ENCODE measurements around the gene SNAPC4. TPM values are rescaled to one million over a fixed set of nuclear protein-coding genes. Genes with fewer than 3 reads are reported as not detected.
"Not testable (repeated sequence)": the region's sequence is repeated elsewhere in the genome, so short reads cannot be mapped to it uniquely, and the experiment has no call there.

The SNAPC4 gene
- total RNA-seq, 1 donor from 2014 or later, result 26.7 TPM

DNA sequence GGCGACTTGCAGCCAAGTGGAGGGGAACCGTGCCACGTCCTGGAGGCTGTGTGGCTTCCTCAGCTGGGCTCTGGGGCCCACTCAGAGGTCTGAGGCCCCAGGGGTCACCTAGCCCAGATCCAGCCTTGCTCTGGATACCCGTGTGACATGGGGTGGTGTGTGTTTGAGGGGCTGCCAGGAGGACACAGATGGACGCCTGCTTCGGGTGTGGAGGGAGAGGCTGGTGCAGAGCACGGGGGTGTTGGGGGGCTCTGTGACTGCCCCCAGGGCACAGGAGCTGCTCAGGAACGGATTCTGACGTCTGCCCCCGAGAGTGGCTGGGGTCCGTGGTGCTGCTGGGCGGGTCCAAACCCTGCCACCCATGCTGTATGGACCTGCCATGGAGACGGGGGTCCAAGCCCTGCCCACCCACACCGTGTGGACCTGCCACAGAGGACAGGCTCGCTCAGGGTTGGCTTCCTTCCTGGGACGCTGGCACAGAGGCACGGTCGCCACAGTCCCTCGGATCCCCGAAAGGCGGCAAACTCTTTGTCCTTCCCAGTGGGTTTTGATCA is 29.2 kb upstream of the SNAPC4 start:
- Mint-ChIP-seq H3K36me3 (ENCODE audit: low read depth) (peaks cover 20% of the 10 kb centered on the region), H3K27ac (no peak overlapping the region), H3K9me3 (no peaks in the 10 kb centered on the region)

DNA sequence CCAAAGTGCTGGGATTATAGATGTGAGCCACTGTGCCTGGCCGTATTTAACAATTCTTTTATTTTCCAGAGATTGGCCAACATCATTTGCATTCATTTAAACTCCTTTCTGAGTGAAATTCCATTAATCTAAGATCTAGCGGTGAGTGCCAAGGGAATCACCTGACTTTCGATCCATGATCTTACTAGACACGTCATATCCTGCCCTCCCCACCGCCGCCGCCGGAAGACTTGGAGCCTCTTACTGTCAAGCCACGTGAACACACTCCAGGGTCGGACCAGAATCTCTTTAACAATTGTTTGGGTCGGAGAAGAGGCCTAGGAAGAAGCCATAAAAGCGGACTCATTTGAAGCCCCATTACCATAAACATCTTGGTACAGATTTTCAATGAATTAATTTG is 26.8 kb upstream of the SNAPC4 start:
- Mint-ChIP-seq H3K27ac (no peak overlapping the region), H3K36me3 (ENCODE audit: low read depth) (peaks cover 23% of the 10 kb centered on the region), H3K4me3 (no peak overlapping the region), H3K9me3 (no peaks in the 10 kb centered on the region), H3K27me3 (ENCODE audit: insufficient read depth) (no peaks in the 10 kb centered on the region), H3K4me1 (ENCODE audit: low read depth) (no peaks in the 10 kb centered on the region)
- no peak for DNase-seq (ENCODE audit: low spot score)
- intact Hi-C loops (cut with micrococcal nuclease), result no loop called here

More for the DNA sequence above, 29.2 kb upstream of the SNAPC4 start:
- Mint-ChIP-seq H3K27me3 (ENCODE audit: insufficient read depth) (no peaks in the 10 kb centered on the region), H3K4me1 (ENCODE audit: low read depth) (no peaks in the 10 kb centered on the region), H3K4me3 (no peak overlapping the region)
- intact Hi-C loops (cut with micrococcal nuclease), result no loop called here
- no peak for DNase-seq (ENCODE audit: low spot score)

DNA sequence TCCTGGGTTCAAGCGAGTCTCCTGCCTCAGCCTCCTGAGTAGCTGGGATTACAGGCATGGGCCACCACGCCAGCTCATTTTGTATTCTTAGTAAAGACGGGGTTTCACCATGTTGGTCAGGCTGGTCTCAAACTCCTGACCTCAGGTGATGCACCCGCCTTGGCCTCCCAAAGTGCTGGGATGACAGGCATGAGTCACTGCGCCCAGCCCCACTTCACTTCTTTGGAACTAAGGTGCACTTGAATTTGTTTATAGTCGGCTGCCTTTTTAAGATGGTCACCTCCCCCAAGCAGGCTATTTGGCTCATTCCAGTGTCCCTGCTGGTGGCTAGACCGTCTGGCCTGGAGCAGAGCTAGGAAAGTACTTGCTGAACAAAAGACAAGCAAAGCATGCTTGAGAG is 25.4 kb upstream of the SNAPC4 start:
- H3K4me1 Mint-ChIP-seq (ENCODE audit: low read depth); intact Hi-C loops (cut with micrococcal nuclease); H3K9me3 Mint-ChIP-seq; H3K27ac Mint-ChIP-seq; H3K4me3 Mint-ChIP-seq; DNase-seq (ENCODE audit: low spot score); H3K27me3 Mint-ChIP-seq (ENCODE audit: insufficient read depth): not testable (repeated sequence)
- peaks cover 27% of the 10 kb centered on the region for H3K36me3 Mint-ChIP-seq (ENCODE audit: low read depth)

DNA sequence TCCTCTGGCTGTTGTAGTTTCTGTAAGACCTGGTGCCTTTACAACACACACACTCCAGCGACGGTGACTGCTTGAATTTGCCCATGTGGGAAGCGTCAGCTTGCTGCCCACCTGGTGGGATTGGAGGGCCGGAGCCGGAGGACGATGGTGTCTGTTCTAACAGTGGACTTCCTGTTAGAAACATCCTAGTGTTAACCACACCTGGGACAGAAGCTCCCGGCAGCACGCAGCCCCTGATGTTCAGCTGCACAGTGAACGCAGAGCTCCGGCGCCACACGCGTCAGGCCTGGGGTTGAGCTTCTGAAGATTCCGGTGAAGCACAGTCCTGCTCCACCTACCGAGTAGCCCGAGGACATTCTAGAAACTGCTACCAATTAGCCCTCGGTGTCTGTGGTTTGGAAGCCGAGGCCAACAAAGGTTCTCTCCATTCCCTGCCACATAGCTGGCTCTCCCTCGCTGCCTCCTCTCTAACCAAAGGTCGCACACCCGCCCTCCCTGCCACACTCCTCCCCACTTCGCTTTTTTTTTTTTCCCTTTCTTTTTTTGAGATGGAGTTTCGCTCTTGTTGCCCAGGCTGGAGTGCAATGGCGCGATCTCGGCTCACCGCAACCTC is 24.9 kb upstream of the SNAPC4 start:
- Mint-ChIP-seq H3K9me3 (no peaks in the 10 kb centered on the region), H3K4me1 (ENCODE audit: low read depth) (no peaks in the 10 kb centered on the region), H3K4me3 (no peak overlapping the region), H3K27me3 (ENCODE audit: insufficient read depth) (no peaks in the 10 kb centered on the region), H3K36me3 (ENCODE audit: low read depth) (peaks cover 23% of the 10 kb centered on the region), H3K27ac (no peak overlapping the region)
- intact Hi-C loops (cut with micrococcal nuclease), result no loop called here
- no peak for DNase-seq (ENCODE audit: low spot score)

DNA sequence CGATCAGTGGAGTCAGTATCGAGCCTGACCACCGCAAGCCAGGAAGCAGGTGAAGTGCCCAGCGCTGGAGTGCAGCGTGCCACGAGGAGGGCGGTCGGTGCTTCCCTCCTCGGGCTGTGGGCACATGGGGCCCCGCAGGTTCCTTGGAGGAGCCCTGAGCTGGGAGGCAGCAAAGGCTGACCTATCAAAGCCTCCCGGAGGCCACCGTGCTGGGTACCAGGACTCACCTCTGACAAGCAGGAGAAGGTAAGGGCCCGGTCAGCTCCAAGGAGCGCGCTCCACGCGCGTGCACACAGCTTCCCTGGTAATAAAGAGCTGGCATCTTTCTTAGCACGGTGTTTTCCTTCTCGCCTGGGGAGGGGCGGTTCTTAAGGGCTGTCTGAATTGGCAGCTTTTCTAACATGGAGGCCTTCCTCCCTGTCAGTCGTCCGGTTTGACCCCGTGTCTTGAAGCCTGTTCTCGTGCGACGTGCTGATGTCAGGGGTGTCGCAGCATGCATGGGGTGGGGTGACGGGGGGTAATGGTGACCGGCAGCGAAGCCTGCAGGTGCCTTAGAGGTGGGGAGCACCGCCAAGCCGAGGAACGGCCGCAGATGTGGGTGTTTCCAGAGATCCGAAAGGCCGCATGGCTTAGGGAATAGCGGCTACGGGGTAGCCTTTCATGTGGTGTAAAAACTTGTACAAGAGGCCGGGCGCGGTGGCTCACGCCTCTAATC is 23.6 kb upstream of the SNAPC4 start:
- H3K4me3 Mint-ChIP-seq, result no peak overlapping the region
- intact Hi-C loops (cut with micrococcal nuclease), result no loop called here
- no peak for DNase-seq (ENCODE audit: low spot score)
- peaks cover 25% of the 10 kb centered on the region for H3K36me3 Mint-ChIP-seq (ENCODE audit: low read depth)
- no peaks in the 10 kb centered on the region for H3K27me3 Mint-ChIP-seq (ENCODE audit: insufficient read depth)
- no peak overlapping the region for H3K27ac Mint-ChIP-seq
- H3K4me1 Mint-ChIP-seq (ENCODE audit: low read depth), result no peaks in the 10 kb centered on the region
- no peaks in the 10 kb centered on the region for H3K9me3 Mint-ChIP-seq

DNA sequence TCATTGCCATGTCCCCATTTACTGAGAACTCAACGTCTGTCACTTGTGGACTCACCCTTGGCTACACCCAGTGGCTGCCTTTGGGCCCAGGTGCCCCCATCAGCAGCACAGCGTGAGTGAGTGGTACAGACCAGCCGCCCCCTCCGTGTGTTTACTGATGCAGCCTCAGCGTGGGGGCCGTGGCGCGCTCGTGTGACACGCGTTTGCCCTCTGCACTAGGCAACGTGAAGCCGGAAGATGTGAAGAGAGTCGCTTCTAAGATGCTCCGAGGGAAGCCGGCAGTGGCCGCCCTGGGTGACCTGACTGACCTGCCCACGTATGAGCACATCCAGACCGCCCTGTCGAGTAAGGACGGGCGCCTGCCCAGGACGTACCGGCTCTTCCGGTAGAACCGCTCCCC is 22.9 kb upstream of the SNAPC4 start:
- no peaks in the 10 kb centered on the region for H3K27me3 Mint-ChIP-seq (ENCODE audit: insufficient read depth)
- no peaks in the 10 kb centered on the region for H3K9me3 Mint-ChIP-seq
- DNase-seq (ENCODE audit: low spot score), result no peak
- H3K27ac Mint-ChIP-seq, result no peak overlapping the region
- H3K36me3 Mint-ChIP-seq (ENCODE audit: low read depth), result peaks cover 23% of the 10 kb centered on the region
- H3K4me3 Mint-ChIP-seq, result no peak overlapping the region
- intact Hi-C loops (cut with micrococcal nuclease), result no loop called here
- H3K4me1 Mint-ChIP-seq (ENCODE audit: low read depth), result no peaks in the 10 kb centered on the region

DNA sequence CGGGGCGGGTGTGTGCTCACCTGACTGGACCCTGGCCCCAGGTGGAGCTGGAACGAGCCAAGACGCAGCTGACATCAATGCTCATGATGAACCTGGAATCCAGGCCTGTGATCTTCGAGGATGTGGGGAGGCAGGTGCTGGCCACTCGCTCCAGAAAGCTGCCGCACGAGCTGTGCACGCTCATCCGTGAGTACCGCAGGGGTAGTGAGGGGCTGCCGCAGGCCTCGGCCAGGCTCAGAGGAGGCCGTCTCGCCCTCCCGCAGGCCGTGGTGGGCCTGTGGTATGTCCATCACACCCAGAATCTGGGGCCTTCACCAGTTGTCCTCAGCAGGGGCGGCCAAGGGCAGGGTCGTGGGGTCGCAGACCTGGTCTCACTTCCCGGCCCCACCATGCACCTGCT is 21.8 kb upstream of the SNAPC4 start:
- Mint-ChIP-seq H3K4me1 (ENCODE audit: low read depth) (no peaks in the 10 kb centered on the region), H3K4me3 (no peak overlapping the region), H3K9me3 (no peaks in the 10 kb centered on the region), H3K27me3 (ENCODE audit: insufficient read depth) (no peaks in the 10 kb centered on the region), H3K36me3 (ENCODE audit: low read depth) (peaks cover 25% of the 10 kb centered on the region), H3K27ac (no peak overlapping the region)
- intact Hi-C loops (cut with micrococcal nuclease), result no loop called here
- DNase-seq (ENCODE audit: low spot score), result no peak

DNA sequence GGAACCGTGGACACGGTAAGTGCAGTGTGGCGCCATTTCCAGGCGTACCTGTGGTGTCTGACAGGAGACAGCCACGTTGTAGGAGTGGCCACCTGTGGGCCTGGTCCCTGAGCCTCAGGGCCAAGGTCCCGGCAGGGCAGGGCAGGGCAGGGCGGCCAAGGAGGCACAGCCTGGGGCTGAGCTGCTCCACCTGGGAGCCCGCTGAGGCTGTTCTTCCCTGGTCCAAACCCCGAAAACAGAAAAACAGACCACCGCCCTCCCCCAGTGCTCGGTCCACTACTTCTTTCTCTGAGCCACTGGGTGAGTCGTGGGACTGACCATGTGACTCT is 19.1 kb upstream of the SNAPC4 start:
- intact Hi-C loops (cut with micrococcal nuclease), result no loop called here
- Mint-ChIP-seq H3K4me1 (ENCODE audit: low read depth) (no peaks in the 10 kb centered on the region), H3K27me3 (ENCODE audit: insufficient read depth) (no peaks in the 10 kb centered on the region), H3K36me3 (ENCODE audit: low read depth) (peaks cover 32% of the 10 kb centered on the region), H3K4me3 (no peak overlapping the region), H3K9me3 (no peaks in the 10 kb centered on the region), H3K27ac (no peak overlapping the region)
- no peak for DNase-seq (ENCODE audit: low spot score)

DNA sequence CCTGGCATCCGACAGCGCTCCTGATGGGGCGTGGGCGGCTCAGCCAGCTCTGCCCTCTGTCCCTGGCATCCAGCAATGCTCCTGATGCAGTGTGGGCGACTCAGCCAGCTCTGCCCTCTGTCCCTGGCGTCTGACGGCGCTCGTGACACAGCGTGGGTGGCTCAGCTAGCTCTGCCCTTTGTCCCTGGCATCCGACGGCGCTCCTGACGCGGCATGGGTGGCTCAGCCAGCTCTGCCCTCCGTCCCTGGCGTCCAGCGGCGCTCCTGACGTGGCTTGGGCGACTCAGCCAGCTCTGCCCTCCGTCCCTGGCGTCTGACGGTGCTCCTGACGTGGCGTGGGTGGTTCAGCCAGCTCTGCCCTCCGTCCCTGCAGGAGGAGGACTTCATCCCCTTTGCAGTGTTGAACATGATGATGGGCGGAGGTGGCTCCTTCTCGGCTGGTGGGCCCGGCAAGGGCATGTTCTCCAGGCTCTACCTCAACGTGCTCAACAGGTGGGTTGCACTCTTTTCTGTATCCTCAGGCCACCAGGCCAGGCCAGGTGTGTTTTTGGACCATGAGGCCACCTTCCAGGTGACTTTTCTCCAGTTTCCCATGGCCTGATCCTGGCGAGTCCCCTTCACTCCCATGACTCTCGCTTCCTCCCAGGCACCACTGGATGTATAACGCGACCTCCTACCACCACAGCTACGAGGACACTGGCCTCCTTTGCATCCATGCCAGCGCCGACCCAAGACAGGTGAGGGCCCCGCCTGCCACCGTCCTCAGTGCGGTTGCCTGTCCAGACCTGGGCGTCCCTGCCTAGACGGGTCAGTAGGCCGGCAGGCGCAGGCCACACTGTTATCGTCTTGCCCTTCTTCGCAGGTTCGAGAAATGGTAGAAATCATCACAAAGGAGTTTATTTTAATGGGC is 18.5 kb upstream of the SNAPC4 start:
- no peaks in the 10 kb centered on the region for H3K27me3 Mint-ChIP-seq (ENCODE audit: insufficient read depth)
- peaks cover 39% of the 10 kb centered on the region for H3K36me3 Mint-ChIP-seq (ENCODE audit: low read depth)
- DNase-seq (ENCODE audit: low spot score), result no peak
- peaks cover 5% of the 10 kb centered on the region for H3K4me1 Mint-ChIP-seq (ENCODE audit: low read depth)
- H3K27ac Mint-ChIP-seq, result no peak overlapping the region
- no peaks in the 10 kb centered on the region for H3K9me3 Mint-ChIP-seq
- no peak overlapping the region for H3K4me3 Mint-ChIP-seq
- intact Hi-C loops (cut with micrococcal nuclease), result no loop called here

DNA sequence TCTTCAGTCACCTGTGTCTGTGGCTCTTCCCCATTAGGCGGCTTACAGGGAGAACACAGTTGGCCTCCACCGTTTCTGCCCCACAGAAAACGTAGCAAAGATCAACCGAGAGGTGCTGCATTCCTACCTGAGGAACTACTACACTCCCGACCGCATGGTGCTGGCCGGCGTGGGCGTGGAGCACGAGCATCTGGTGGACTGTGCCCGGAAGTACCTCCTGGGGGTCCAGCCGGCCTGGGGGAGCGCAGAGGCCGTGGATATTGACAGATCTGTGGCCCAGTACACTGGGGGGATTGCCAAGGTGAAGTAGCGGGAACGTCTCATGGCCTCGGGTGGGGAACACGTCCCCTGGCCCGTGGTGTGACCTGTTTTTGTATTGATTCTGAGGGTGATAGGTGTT is 16.9 kb upstream of the SNAPC4 start:
- H3K27ac Mint-ChIP-seq, result no peak overlapping the region
- peaks cover 9% of the 10 kb centered on the region for H3K4me1 Mint-ChIP-seq (ENCODE audit: low read depth)
- intact Hi-C loops (cut with micrococcal nuclease), result no loop called here
- DNase-seq (ENCODE audit: low spot score), result no peak
- H3K4me3 Mint-ChIP-seq, result no peak overlapping the region
- peaks cover 43% of the 10 kb centered on the region for H3K36me3 Mint-ChIP-seq (ENCODE audit: low read depth)
- no peaks in the 10 kb centered on the region for H3K9me3 Mint-ChIP-seq
- no peaks in the 10 kb centered on the region for H3K27me3 Mint-ChIP-seq (ENCODE audit: insufficient read depth)

DNA sequence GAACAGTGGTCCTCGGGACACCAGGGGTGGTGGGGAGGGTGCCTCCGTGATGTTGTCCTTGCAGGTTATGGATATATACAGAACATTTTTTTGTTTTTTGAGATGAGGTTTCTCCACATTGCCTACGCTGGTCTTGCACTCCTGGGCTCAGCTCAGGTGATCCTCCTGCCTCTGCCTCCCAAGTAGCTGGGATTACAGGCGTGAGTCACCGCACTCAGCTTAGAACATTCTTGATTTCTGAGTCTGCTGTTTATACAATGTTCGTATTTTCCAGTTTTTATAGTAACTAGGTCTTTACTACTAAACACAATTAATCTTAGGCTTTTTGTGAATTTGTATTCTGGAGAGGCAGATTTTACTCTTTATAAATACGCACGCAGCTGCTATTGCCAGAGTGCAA is 16.5 kb upstream of the SNAPC4 start:
- no peak overlapping the region for H3K4me3 Mint-ChIP-seq
- H3K9me3 Mint-ChIP-seq, result no peaks in the 10 kb centered on the region
- no peaks in the 10 kb centered on the region for H3K27me3 Mint-ChIP-seq (ENCODE audit: insufficient read depth)
- H3K27ac Mint-ChIP-seq, result no peak overlapping the region
- peaks cover 44% of the 10 kb centered on the region for H3K36me3 Mint-ChIP-seq (ENCODE audit: low read depth)
- peaks cover 14% of the 10 kb centered on the region for H3K4me1 Mint-ChIP-seq (ENCODE audit: low read depth)
- no peak for DNase-seq (ENCODE audit: low spot score)
- intact Hi-C loops (cut with micrococcal nuclease), result no loop called here

DNA sequence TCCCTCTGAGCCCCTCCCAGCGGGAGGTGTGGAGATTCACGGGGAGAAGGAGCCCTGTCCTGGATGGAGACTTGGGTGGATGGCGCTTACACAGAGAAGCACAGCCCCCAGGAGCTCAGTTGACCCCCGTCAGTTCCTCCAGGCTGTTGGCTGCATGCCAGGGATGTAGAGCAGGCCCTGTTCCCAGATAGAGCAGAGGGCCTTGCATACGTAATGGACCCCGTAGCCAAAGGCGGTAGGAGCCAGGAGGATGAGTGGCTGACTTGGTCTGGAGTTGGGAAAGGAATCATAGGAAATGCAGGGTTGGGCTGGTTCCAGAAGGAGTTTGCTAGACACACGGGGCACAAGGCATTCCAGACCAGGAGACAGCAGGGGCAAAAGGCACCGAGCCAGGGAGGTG is 13.0 kb upstream of the SNAPC4 start:
- H3K36me3 Mint-ChIP-seq (ENCODE audit: low read depth), result peaks cover 49% of the 10 kb centered on the region
- no peak overlapping the region for H3K27ac Mint-ChIP-seq
- DNase-seq (ENCODE audit: low spot score), result no peak
- peaks cover 35% of the 10 kb centered on the region for H3K4me1 Mint-ChIP-seq (ENCODE audit: low read depth)
- H3K9me3 Mint-ChIP-seq, result no peaks in the 10 kb centered on the region
- H3K4me3 Mint-ChIP-seq, result no peak overlapping the region
- H3K27me3 Mint-ChIP-seq (ENCODE audit: insufficient read depth), result peaks cover 3% of the 10 kb centered on the region
- intact Hi-C loops (cut with micrococcal nuclease), result no loop called here

DNA sequence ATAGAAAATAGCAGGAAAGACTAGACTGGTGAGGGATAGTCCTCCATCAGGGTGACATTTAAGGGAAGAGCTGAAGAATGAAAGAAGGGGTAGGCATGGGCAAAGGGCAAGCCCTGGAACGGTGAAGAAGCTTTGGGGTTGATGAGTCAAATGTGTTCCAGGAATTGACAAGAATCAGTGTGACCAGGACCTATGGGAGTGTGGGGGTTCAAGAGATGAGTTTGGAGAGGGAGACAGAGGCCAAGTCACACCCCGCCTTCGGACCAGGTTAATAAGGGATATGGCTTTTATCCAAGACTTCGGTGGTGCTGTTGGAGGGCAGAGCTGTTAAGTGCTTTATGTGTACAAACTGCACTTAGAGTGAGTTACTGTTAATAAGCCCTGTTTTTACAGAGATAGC is 11.4 kb upstream of the SNAPC4 start:
- intact Hi-C loops (cut with micrococcal nuclease), result loop anchor here (2.0 kb wide), 1 partner anchor 71 kb away; the partner anchor contains the start of gene SEC16A
- Mint-ChIP-seq H3K36me3 (ENCODE audit: low read depth) (peaks cover 50% of the 10 kb centered on the region), H3K27me3 (ENCODE audit: insufficient read depth) (peaks cover 3% of the 10 kb centered on the region)

More for the DNA sequence above, 11.4 kb upstream of the SNAPC4 start:
- DNase-seq (ENCODE audit: low spot score), result no peak
- Mint-ChIP-seq H3K27ac (peak overlapping the region; percentile 94), H3K4me1 (ENCODE audit: low read depth) (peaks cover 35% of the 10 kb centered on the region), H3K4me3 (peak overlapping the region; percentile 97), H3K9me3 (no peaks in the 10 kb centered on the region)
